Sciatic nerve (tissue), 2 donors: ENCODE data around the gene PTPRN2. TPM values are rescaled to one million over a fixed set of nuclear protein-coding genes. Genes with fewer than 3 reads are reported as not detected.

ENCODE experiments used
- ATAC-seq: fragments of 200-7000 bp; cut with Tn5 transposase; one replicate; pipeline ENCODE4 v1.9.1; 2020; ENCODE audit warnings: mild to moderate bottlenecking, moderate library complexity
- DNase-seq: peaks from one replicate; pipeline ENCODE4 v3.0.0-alpha.2; 2020; ENCODE audit warnings: low spot score
- intact Hi-C: fragments of 100-400 bp; cut with DNase I; formaldehyde crosslinking; loops from one replicate; pipeline ENCODE4 v1.14.2; 2022
- total RNA-seq: library from RNA; stranded (reverse); fragmentation: NEBNext Ultra II Directional; extraction: Animal tissue kit (Norgen Biotek cat#: 25700); gene quantifications from one replicate; pipeline ENCODE4 v1.2.1, GENCODE V29; 2021
- donor health status: DM: no; HTN: no; CAD: no.
- donor health status: DM: no; HTN: no; CAD: no.

PTPRN2 gene
- total RNA-seq, 1 donor from 2014 or later, result 12.7 TPM

- DNase-seq (peak; percentile 44), ATAC-seq (no peak)
- intact Hi-C loops, result no loop called here
Measured at GRCh38 chr7:157753713-157754415, 833.8 kb downstream of the PTPRN2 start.

- intact Hi-C loops, result no loop called here
- ATAC-seq (peak; percentile 44), DNase-seq (peak; percentile 47)
Measured at GRCh38 chr7:157752832-157753291, 834.8 kb downstream of the PTPRN2 start.

GRCh38 chr7:157751951-157752673, 835.5 kb downstream of the PTPRN2 start:
- no peak for ATAC-seq
- intact Hi-C loops, result no loop called here
- DNase-seq, result peak; percentile 28

DNA sequence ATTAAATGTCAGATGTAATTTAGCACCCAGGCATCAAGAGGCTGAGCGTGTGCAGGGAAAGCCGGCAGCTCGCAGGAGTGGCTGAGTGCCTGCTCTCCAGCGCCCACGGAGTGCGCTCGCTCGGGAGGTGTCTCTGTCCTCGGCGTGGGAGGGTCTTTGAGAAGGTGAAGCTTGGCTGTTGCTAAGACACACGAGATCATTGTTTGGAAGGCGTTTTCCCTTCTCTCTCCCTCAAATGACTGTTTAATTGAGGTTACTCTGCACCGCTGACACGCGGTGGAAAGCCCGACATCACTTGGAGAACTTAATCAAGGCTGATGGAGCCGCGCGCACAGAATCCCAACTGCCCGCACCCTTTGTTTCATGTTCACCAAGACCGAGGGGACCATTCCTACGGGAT, 836.2 kb downstream of the PTPRN2 start:
- ATAC-seq (no peak), DNase-seq (peak; percentile 25)
- intact Hi-C loops, result no loop called here

GRCh38 chr7:157750291-157750690, 837.3 kb downstream of the PTPRN2 start:
- intact Hi-C loops, result no loop called here
- no peak for ATAC-seq
- DNase-seq, result no peak

GRCh38 chr7:157745721-157746709, 841.6 kb downstream of the PTPRN2 start:
- intact Hi-C loops, result no loop called here
- no peak for DNase-seq

DNA sequence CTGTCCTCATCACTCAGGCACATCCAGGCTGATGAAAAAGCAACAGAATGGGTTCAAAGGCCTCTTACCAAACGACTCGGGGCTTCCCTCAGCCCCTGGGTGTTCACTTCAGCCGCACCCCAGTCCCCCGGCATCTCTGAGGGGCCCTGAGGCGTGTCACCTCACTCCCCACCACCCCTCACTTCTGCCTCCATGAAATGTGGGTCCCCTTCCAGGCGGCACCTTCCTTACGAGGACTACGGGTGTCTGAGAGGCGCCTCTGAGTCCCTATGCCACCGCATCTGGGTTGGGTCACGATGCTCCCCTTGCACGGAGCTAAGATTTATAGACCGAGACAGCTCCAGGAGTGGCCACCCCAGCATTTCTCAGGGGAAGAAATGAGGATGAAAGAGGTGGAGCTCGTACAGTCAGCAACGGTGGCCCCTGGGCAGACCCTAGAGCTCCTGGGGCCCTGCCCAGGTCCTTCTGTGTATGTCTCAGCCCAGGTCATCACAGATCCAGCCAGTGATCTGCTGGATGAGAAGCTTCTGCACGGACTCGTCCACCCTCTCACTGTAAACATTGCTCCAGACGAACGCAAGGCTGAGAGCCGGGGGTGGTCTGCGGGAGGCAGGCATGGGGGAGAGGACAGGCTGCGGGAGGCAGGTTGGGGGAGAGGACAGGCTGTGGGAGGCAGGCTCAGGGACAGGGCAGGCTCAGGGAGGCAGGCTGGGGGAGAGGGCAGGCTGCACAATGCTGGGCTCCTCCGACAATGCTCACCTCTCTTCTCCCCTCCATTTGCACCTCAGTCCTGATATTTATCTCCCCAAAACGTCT, 842.6 kb downstream of the PTPRN2 start:
- DNase-seq, result no peak
- no peak for ATAC-seq
- intact Hi-C loops, result no loop called here

More at GRCh38 chr7:157745721-157746709, 841.6 kb downstream of the PTPRN2 start:
- ATAC-seq, result no peak

GRCh38 chr7:157743781-157744525, 843.7 kb downstream of the PTPRN2 start:
- ATAC-seq (no peak), DNase-seq (no peak)
- intact Hi-C loops, result no loop called here

- DNase-seq (no peak), ATAC-seq (no peak)
- intact Hi-C loops, result no loop called here
Measured at GRCh38 chr7:157740251-157740798, 847.3 kb downstream of the PTPRN2 start.

DNA sequence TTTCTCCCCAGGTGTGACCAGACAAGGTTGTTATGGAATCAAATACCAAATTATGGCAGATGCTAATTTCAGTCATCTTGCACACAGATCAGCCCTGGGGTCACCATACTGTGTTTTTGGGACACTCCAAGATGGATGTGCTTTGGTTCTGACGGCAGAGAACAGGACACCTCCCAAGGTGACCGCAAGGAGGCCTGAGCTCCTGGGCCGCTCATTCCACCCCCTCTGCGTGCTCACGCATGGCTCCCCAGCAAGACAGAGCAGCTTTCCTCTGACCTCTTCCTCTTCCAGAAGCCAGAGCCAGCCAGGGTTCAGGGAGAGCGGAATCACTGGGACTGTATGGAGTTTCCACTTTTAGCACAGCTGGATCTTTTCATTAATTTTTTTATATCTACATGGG, 848.0 kb downstream of the PTPRN2 start:
- intact Hi-C loops, result no loop called here
- DNase-seq (no peak), ATAC-seq (no peak)

DNA sequence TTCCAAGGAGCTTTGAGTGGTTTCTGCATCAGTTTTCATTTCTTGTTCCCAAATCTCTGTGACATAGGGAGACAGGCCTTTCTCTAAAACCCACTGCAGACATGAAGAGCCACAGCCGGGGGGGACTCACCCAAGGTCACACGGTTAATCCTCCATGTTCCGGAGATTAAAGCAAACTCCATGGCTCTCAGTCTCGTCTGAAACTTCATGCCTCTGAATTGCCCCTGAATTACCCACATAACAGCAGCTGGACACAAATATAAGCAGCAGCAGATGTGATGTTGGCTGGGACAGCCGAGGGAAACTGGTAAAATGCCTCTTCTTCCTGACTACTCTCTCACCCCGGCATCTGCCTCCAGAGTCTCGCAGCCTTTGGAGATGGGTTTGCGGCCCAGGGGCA, 848.6 kb downstream of the PTPRN2 start:
- ATAC-seq (no peak), DNase-seq (no peak)
- intact Hi-C loops, result no loop called here

DNA sequence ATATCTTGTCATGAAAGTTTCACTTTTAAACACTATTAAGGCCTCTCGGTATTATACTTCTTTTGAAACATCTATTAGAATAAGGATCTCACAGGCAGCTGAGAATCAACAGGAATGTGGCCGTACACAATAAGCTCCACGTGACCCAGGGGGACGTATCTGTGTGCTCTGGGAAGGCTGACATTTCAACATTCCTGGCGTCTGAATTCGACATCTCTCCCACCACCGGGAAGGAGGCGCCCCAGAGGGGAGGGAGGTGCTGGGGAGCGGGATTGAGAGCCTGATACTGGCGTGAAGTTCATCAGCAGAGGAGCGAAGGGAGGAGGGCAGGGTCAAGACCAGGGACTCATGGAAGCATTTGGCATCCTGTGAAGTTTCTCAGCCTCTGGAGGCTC, 849.6 kb downstream of the PTPRN2 start:
- ATAC-seq (peak; percentile 84), DNase-seq (no peak)
- intact Hi-C loops, result no loop called here

- DNase-seq (no peak), ATAC-seq (peak; percentile 35)
- intact Hi-C loops, result no loop called here
Measured at GRCh38 chr7:157737151-157738065, 850.2 kb downstream of the PTPRN2 start.

- DNase-seq, result no peak
- intact Hi-C loops, result no loop called here
- no peak for ATAC-seq
Measured at GRCh38 chr7:157736341-157736740, 851.3 kb downstream of the PTPRN2 start.

- intact Hi-C loops, result no loop called here
- ATAC-seq (no peak), DNase-seq (no peak)
Measured at GRCh38 chr7:157735826-157736225, 851.8 kb downstream of the PTPRN2 start.
